ENCODE measurements around the gene ADNP2.

ADNP2 gene

GRCh38 chr18:80175451-80176204, 66.6 kb downstream of the ADNP2 start:
- no peak for DNase-seq

- no peak for DNase-seq
These were observed 67.4 kb downstream of the ADNP2 start for GRCh38 chr18:80176334-80177073.

- no peak for DNase-seq
These were observed 68.1 kb downstream of the ADNP2 start for GRCh38 chr18:80177128-80177527.

- no peak for DNase-seq
These were observed 70.1 kb downstream of the ADNP2 start for GRCh38 chr18:80178935-80179818.

- no peak for DNase-seq
These were observed 70.9 kb downstream of the ADNP2 start for GRCh38 chr18:80179857-80180558.

- DNase-seq, result no peak
These were observed 71.9 kb downstream of the ADNP2 start for GRCh38 chr18:80180778-80181564.

GRCh38 chr18:80181642-80182461, 72.8 kb downstream of the ADNP2 start:
- DNase-seq, result no peak

GRCh38 chr18:80182855-80183254, 73.8 kb downstream of the ADNP2 start:
- no peak for DNase-seq

- no peak for DNase-seq
These were observed 74.4 kb downstream of the ADNP2 start for GRCh38 chr18:80183273-80184050.

- DNase-seq, result no peak
These were observed 75.2 kb downstream of the ADNP2 start for GRCh38 chr18:80184243-80184772.

- no peak for DNase-seq
These were observed 76.5 kb downstream of the ADNP2 start for GRCh38 chr18:80185545-80185944.

GRCh38 chr18:80187956-80188642, 79.0 kb downstream of the ADNP2 start:
- no peak for DNase-seq

- no peak for DNase-seq
These were observed 79.8 kb downstream of the ADNP2 start for GRCh38 chr18:80188643-80189530.

- DNase-seq, result no peak
These were observed 80.4 kb downstream of the ADNP2 start for GRCh38 chr18:80189531-80189865.
